AG04450 (cell line): Measurements from ENCODE around the gene JMJD7. TPM values are rescaled to one million over a fixed set of nuclear protein-coding genes. Genes with fewer than 3 reads are reported as not detected.
"Not testable (repeated sequence)": the region's sequence is repeated elsewhere in the genome, so short reads cannot be mapped to it uniquely, and the experiment has no call there.

Experiments
- CTCF ChIA-PET: fragments of 300-600, 350-600 bp; formaldehyde crosslinking; extraction: SDS; loops from one replicate; lab custom pipeline; 2022; ENCODE audit warnings: antibody characterized with exemption, inconsistent platforms; lab: Charles Lee
- POLR2A ChIA-PET: fragments of 350-600 bp; formaldehyde crosslinking; extraction: SDS; loops from one replicate; lab custom pipeline; 2021; ENCODE audit warnings: antibody characterized with exemption, inconsistent platforms; lab: Yijun Ruan, JAX
- DNase-seq: peaks from one replicate; pipeline ENCODE4 v3.0.0-alpha.2; 2011; ENCODE audit warnings: low read depth, low spot score
- H3K27ac ChIP-seq: one replicate; pipeline ENCODE4 v1.5.1; 2012; ENCODE audit warnings: low read depth, low read length, control low read depth
- H3K27me3 ChIP-seq: one replicate; pipeline ENCODE4 v1.6.0; 2012; ENCODE audit warnings: low read length; ENCODE audit not compliant: control insufficient read depth, insufficient read depth
- H3K4me3 ChIP-seq: 2 replicates; pipeline ENCODE4 v1.5.1; 2011; ENCODE audit warnings: mild to moderate bottlenecking, low read depth, low read length, control low read depth
- H3K9me3 ChIP-seq: 2 replicates; pipeline ENCODE4 v1.5.1; 2012; ENCODE audit warnings: low read length; ENCODE audit not compliant: control insufficient read depth, insufficient read depth
- CTCF ChIP-seq: IDR thresholded peaks from 2 replicates; pipeline ENCODE4 v1.5.1; 2011; ENCODE audit warnings: low read depth, low read length, control low read depth, inconsistent platforms
- polyA plus RNA-seq: library from polyadenylated mRNA; depleted of rRNA; stranded (reverse); fragments of >200 nt; gene quantifications from 2 replicates; pipeline ENCODE4 v1.2.3, GENCODE V29; 2011

JMJD7 gene
- polyA plus RNA-seq, 1 experiment, result 5.1 TPM

GRCh38 chr15:41829959-41830646 is 2.2 kb downstream of the JMJD7 start:
- no peak for DNase-seq
- H3K9me3 ChIP-seq, result no peaks in the 10 kb centered on the region; the same call in 1 of the 2 replicates
- TF ChIP-seq CTCF, result no peak
- CTCF ChIA-PET, result no interaction called here
- POLR2A ChIA-PET, result no interaction called here
- no peak overlapping the region for H3K27ac ChIP-seq
- no peak overlapping the region for H3K4me3 ChIP-seq
- no peaks in the 10 kb centered on the region for H3K27me3 ChIP-seq

- CTCF ChIA-PET, H3K9me3 ChIP-seq, H3K27ac ChIP-seq, H3K27me3 ChIP-seq, DNase-seq, H3K4me3 ChIP-seq: not testable (repeated sequence)
- POLR2A ChIA-PET, result interaction anchor here (0.6 kb wide), 1 partner anchor 49 kb away, joined by 7 read pairs; no protein-coding TSS in a partner anchor
Measured at GRCh38 chr15:41831291-41831690, 3.4 kb downstream of the JMJD7 start.

- Histone ChIP-seq H3K9me3 (no peaks in the 10 kb centered on the region; the same call in 1 of the 2 replicates), H3K4me3 (no peak overlapping the region), H3K27ac (no peak overlapping the region), H3K27me3 (no peaks in the 10 kb centered on the region)
- ChIA-PET POLR2A (no interaction called here), CTCF (interaction anchor here (0.9 kb wide), 1 partner anchor 72 kb away, joined by 4 read pairs; no protein-coding TSS in a partner anchor)
- TF ChIP-seq CTCF, result no peak
- DNase-seq, result no peak
Measured at GRCh38 chr15:41832208-41832607, 4.3 kb downstream of the JMJD7 start.

GRCh38 chr15:41832875-41833274 is 5.0 kb downstream of the JMJD7 start:
- no peak for DNase-seq
- CTCF ChIA-PET, result no interaction called here
- no peaks in the 10 kb centered on the region for H3K27me3 ChIP-seq
- H3K27ac ChIP-seq, result no peak overlapping the region
- POLR2A ChIA-PET, result no interaction called here
- no peak for TF ChIP-seq CTCF
- no peak overlapping the region for H3K4me3 ChIP-seq
- H3K9me3 ChIP-seq, result no peaks in the 10 kb centered on the region; the same call in 1 of the 2 replicates

- Histone ChIP-seq H3K27ac (no peak overlapping the region), H3K27me3 (no peaks in the 10 kb centered on the region), H3K4me3 (no peak overlapping the region), H3K9me3 (no peaks in the 10 kb centered on the region)
- DNase-seq, result no peak
- ChIA-PET POLR2A (no interaction called here), CTCF (interaction anchor here (1.1 kb wide), 1 partner anchor 23 kb away, joined by 3 read pairs; no protein-coding TSS in a partner anchor)
- no peak for TF ChIP-seq CTCF
Measured at GRCh38 chr15:41834096-41834495, 6.2 kb downstream of the JMJD7 start.
